Right lobe of liver (tissue), 4 donors: ENCODE measurements around the gene TMED6.

Experiments
- POLR2A ChIP-seq: fragments of 450-650 bp; IDR thresholded peaks from one replicate; pipeline ENCODE4 v1.6.1; 2017; ENCODE audit warnings: antibody characterized with exemption, mild to moderate bottlenecking
- TF ChIP-seq, protein P1 (sequence below), 4 donors: fragments of 200-600 bp in 3 of 4; fragments of 450-650 bp in 1 of 4; IDR thresholded peaks; one replicate each; pipeline versions ENCODE4 v1.5.1 to v1.8.0; 2016 to 2022; ENCODE audit warnings: antibody characterized with exemption in 4 of 4, mild to moderate bottlenecking in 2 of 4
- donor health status: DM: no; HTN: no; CAD: no.
- donor health status: DM: no; HTN: no; CAD: no.
- donor health status: DM: no; HTN: yes; CAD: no.

- TF ChIP-seq, protein P1, sequence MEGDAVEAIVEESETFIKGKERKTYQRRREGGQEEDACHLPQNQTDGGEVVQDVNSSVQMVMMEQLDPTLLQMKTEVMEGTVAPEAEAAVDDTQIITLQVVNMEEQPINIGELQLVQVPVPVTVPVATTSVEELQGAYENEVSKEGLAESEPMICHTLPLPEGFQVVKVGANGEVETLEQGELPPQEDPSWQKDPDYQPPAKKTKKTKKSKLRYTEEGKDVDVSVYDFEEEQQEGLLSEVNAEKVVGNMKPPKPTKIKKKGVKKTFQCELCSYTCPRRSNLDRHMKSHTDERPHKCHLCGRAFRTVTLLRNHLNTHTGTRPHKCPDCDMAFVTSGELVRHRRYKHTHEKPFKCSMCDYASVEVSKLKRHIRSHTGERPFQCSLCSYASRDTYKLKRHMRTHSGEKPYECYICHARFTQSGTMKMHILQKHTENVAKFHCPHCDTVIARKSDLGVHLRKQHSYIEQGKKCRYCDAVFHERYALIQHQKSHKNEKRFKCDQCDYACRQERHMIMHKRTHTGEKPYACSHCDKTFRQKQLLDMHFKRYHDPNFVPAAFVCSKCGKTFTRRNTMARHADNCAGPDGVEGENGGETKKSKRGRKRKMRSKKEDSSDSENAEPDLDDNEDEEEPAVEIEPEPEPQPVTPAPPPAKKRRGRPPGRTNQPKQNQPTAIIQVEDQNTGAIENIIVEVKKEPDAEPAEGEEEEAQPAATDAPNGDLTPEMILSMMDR (IDR thresholded peaks at IDR 0.05): no peak
- TF ChIP-seq POLR2A: no peak
Observed at GRCh38 chr16:69324585-69325253, 26.9 kb downstream of the TMED6 start.
